Osteoblast (primary cell): ENCODE measurements around the gene AATK. TPM values are rescaled to one million over a fixed set of nuclear protein-coding genes. Genes with fewer than 3 reads are reported as not detected.

ENCODE experiments used
- DNase-seq: peaks from one replicate; pipeline ENCODE4 v3.0.0; 2011; ENCODE audit warnings: low spot score, mixed read lengths; ENCODE audit not compliant: insufficient read length; ENCODE audit errors: missing footprints
- H2AFZ ChIP-seq: 2 replicates; pipeline ENCODE4 v1.6.0; 2011; ENCODE audit warnings: mild to moderate bottlenecking, low read length
- H3K27ac ChIP-seq: 2 replicates; pipeline ENCODE4 v1.5.1; 2011; ENCODE audit warnings: mild to moderate bottlenecking, low read depth, low read length, moderate library complexity
- H3K27me3 ChIP-seq: 2 replicates; pipeline ENCODE4 v1.6.0; 2012; ENCODE audit warnings: mild to moderate bottlenecking, control low read depth, inconsistent platforms, low read length, moderate library complexity; ENCODE audit not compliant: insufficient read depth
- H3K36me3 ChIP-seq: 2 replicates; pipeline ENCODE4 v1.5.1; 2011; ENCODE audit warnings: mild to moderate bottlenecking, low read length, control low read depth, moderate library complexity; ENCODE audit not compliant: insufficient read depth
- H3K4me1 ChIP-seq: 2 replicates; pipeline ENCODE4 v1.5.1; 2011; ENCODE audit warnings: mild to moderate bottlenecking, low read length, control low read depth, moderate library complexity; ENCODE audit not compliant: insufficient read depth
- H3K4me2 ChIP-seq: 2 replicates; pipeline ENCODE4 v1.6.0; 2011; ENCODE audit warnings: mild to moderate bottlenecking, low read length; ENCODE audit not compliant: insufficient read depth
- H3K4me3 ChIP-seq: fragments of 200-600 bp; sonication (generic); 3 replicates; pipeline ENCODE4 v1.5.1; 2012; ENCODE audit warnings: mild to moderate bottlenecking, low read length, inconsistent platforms; ENCODE audit not compliant: insufficient read depth
- H3K79me2 ChIP-seq: 2 replicates; pipeline ENCODE4 v1.6.0; 2012; ENCODE audit warnings: mild to moderate bottlenecking, low read length, control low read depth, inconsistent platforms; ENCODE audit not compliant: insufficient read depth
- H3K9me3 ChIP-seq: 2 replicates; pipeline ENCODE4 v1.5.1; 2011; ENCODE audit warnings: low read depth, low read length, control low read depth
- H4K20me1 ChIP-seq: 2 replicates; pipeline ENCODE4 v1.6.0; 2012; ENCODE audit warnings: mild to moderate bottlenecking, low read length, control low read depth; ENCODE audit not compliant: insufficient read depth
- total RNA-seq: library from RNA; depleted of rRNA; stranded (reverse); fragments of >200 nt; gene quantifications from 2 replicates; pipeline ENCODE4 v1.2.3, GENCODE V29; 2012
- TF ChIP-seq, protein P1 (sequence below): IDR thresholded peaks from 2 replicates; pipeline ENCODE4 v1.5.1; 2011; ENCODE audit warnings: mild to moderate bottlenecking, low read depth, low read length, moderate library complexity; ENCODE audit errors: extremely low read depth

AATK gene
- total RNA-seq, 1 donor, result under 0.01 TPM

GRCh38 chr17:81099888-81100287 is 66.1 kb downstream of the AATK start:
- Histone ChIP-seq H3K36me3 (peaks cover 11% of the 10 kb centered on the region), H3K27me3 (no peaks in the 10 kb centered on the region), H3K4me3 (no peak overlapping the region), H3K9me3 (no peaks in the 10 kb centered on the region), H3K4me1 (peaks cover 32% of the 10 kb centered on the region), H3K79me2 (no peaks in the 10 kb centered on the region), H4K20me1 (peaks cover 6% of the 10 kb centered on the region), H3K4me2 (no peak overlapping the region), H2AFZ (no peak overlapping the region), H3K27ac (no peak overlapping the region)
- no peak for DNase-seq
- TF ChIP-seq, protein P1, sequence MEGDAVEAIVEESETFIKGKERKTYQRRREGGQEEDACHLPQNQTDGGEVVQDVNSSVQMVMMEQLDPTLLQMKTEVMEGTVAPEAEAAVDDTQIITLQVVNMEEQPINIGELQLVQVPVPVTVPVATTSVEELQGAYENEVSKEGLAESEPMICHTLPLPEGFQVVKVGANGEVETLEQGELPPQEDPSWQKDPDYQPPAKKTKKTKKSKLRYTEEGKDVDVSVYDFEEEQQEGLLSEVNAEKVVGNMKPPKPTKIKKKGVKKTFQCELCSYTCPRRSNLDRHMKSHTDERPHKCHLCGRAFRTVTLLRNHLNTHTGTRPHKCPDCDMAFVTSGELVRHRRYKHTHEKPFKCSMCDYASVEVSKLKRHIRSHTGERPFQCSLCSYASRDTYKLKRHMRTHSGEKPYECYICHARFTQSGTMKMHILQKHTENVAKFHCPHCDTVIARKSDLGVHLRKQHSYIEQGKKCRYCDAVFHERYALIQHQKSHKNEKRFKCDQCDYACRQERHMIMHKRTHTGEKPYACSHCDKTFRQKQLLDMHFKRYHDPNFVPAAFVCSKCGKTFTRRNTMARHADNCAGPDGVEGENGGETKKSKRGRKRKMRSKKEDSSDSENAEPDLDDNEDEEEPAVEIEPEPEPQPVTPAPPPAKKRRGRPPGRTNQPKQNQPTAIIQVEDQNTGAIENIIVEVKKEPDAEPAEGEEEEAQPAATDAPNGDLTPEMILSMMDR, result no peak

- peak overlapping the region; percentile 60 for H3K4me3 ChIP-seq
Observed at GRCh38 chr17:81097943-81098308, 68.1 kb downstream of the AATK start.

GRCh38 chr17:81097134-81097942 is 68.7 kb downstream of the AATK start:
- Histone ChIP-seq H3K4me1 (peaks cover 42% of the 10 kb centered on the region), H3K36me3 (peaks cover 4% of the 10 kb centered on the region), H2AFZ (peak overlapping the region; percentile 71), H3K27ac (peak overlapping the region; percentile 92), H3K4me3 (peak overlapping the region; percentile 60), H3K9me3 (no peaks in the 10 kb centered on the region), H3K27me3 (no peaks in the 10 kb centered on the region), H3K4me2 (peak overlapping the region; percentile 74), H4K20me1 (peaks cover 6% of the 10 kb centered on the region), H3K79me2 (no peaks in the 10 kb centered on the region)
- DNase-seq, result peak; percentile 99
- TF ChIP-seq, protein P1, result peak; percentile 55

More at GRCh38 chr17:81097943-81098308, 68.1 kb downstream of the AATK start:
- peaks cover 6% of the 10 kb centered on the region for H4K20me1 ChIP-seq
- H3K79me2 ChIP-seq, result no peaks in the 10 kb centered on the region
- no peak overlapping the region for H2AFZ ChIP-seq
- H3K36me3 ChIP-seq, result peaks cover 4% of the 10 kb centered on the region
- peak overlapping the region; percentile 74 for H3K4me2 ChIP-seq
- peaks cover 42% of the 10 kb centered on the region for H3K4me1 ChIP-seq
- peak; percentile 97 for DNase-seq
- TF ChIP-seq, protein P1, result no peak
- H3K27me3 ChIP-seq, result no peaks in the 10 kb centered on the region
- no peaks in the 10 kb centered on the region for H3K9me3 ChIP-seq
- peak overlapping the region; percentile 92 for H3K27ac ChIP-seq

DNA sequence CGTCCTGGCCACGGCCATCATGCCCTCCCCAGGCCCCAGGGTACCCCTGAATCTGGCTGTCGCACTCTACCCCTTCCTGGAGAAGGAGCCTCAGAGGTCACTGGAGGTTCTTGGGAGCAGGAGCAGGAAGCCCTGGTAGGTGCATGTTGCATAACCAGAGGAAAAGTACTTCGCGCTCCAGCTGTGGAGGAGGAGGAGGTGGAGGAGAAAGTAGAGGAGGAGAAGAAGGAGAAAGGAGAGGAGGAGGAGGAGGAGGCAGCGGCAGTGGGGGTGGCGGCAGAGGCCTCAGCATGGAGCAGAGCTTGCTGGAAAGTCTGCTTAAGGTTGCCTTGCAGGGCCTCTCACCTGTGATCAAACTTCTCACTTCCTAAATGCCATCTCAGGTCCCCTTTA is 69.3 kb downstream of the AATK start:
- TF ChIP-seq, protein P1, result no peak
- peak overlapping the region; percentile 92 for H3K27ac ChIP-seq
- H2AFZ ChIP-seq, result no peak overlapping the region
- peaks cover 4% of the 10 kb centered on the region for H3K36me3 ChIP-seq
- peaks cover 42% of the 10 kb centered on the region for H3K4me1 ChIP-seq
- H4K20me1 ChIP-seq, result peaks cover 6% of the 10 kb centered on the region
- no peaks in the 10 kb centered on the region for H3K79me2 ChIP-seq
- no peak for DNase-seq
- H3K27me3 ChIP-seq, result no peaks in the 10 kb centered on the region
- H3K4me3 ChIP-seq, result peak overlapping the region; percentile 60
- no peaks in the 10 kb centered on the region for H3K9me3 ChIP-seq
- peak overlapping the region; percentile 74 for H3K4me2 ChIP-seq
